Stimulated activated memory B cell treated with anti-CD40 and anti-IgM and Interleukin-4, amounts not matched to agents 10 μg/mL and 1 μg/mL and 100 μg/mL, for 72 hours (primary cell): ENCODE measurements around the gene FBH1.
"Not testable (repeated sequence)": the region's sequence is repeated elsewhere in the genome, so short reads cannot be mapped to it uniquely, and the experiment has no call there.

Experiments
- ATAC-seq: fragments of 150-1000 bp; cut with Tn5 transposase; 2 replicates; pipeline ENCODE4 v1.10.0; 2021
- H3K27ac Mint-ChIP-seq: one replicate; pipeline ENCODE4 v1.8.0; 2022; ENCODE audit warnings: mild to moderate bottlenecking, mixed read lengths
- H3K27me3 Mint-ChIP-seq: one replicate; pipeline ENCODE4 v1.8.0; 2022; ENCODE audit warnings: mixed read lengths
- H3K36me3 Mint-ChIP-seq: one replicate; pipeline ENCODE4 v1.8.0; 2022; ENCODE audit warnings: mixed read lengths
- H3K4me1 Mint-ChIP-seq: one replicate; pipeline ENCODE4 v1.8.0; 2022; ENCODE audit warnings: mixed read lengths
- H3K4me3 Mint-ChIP-seq: one replicate; pipeline ENCODE4 v1.8.0; 2022; ENCODE audit warnings: mild to moderate bottlenecking, moderate library complexity, mixed read lengths
- H3K9me3 Mint-ChIP-seq: one replicate; pipeline ENCODE4 v1.8.0; 2022; ENCODE audit warnings: mixed read lengths

The FBH1 gene

DNA sequence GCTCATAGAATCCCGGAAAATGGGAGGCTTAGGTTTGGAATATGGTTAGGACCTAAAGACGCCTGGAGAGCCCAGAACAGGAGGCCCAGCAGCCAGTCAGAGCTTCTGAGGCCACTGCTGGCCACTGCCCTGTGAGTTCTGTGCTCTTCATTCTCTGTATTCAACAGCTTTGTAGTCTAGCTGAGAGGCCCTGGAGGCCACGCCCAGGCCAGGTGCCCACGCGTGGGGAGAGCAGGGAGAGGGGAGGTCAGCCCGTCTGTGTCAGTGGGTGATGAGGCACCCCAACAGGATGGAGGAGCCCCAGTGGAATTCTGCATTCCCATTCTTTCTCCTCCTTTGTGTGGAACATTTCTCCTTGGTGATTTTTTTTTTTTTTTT, 58.2 kb downstream of the FBH1 start:
- Mint-ChIP-seq H3K4me1 (peaks cover 11% of the 10 kb centered on the region), H3K36me3 (peaks cover 19% of the 10 kb centered on the region), H3K4me3 (no peak overlapping the region), H3K27me3 (no peaks in the 10 kb centered on the region), H3K9me3 (no peaks in the 10 kb centered on the region), H3K27ac (no peak overlapping the region)
- ATAC-seq: no peak

- H3K4me3 Mint-ChIP-seq: no peak overlapping the region
- H3K36me3 Mint-ChIP-seq: peaks cover 29% of the 10 kb centered on the region
- ATAC-seq: no peak
- H3K9me3 Mint-ChIP-seq: no peaks in the 10 kb centered on the region
- peaks cover 11% of the 10 kb centered on the region for H3K4me1 Mint-ChIP-seq
- no peak overlapping the region for H3K27ac Mint-ChIP-seq
- H3K27me3 Mint-ChIP-seq: no peaks in the 10 kb centered on the region
Observed at GRCh38 chr10:5949009-5949759, 59.1 kb downstream of the FBH1 start.

DNA sequence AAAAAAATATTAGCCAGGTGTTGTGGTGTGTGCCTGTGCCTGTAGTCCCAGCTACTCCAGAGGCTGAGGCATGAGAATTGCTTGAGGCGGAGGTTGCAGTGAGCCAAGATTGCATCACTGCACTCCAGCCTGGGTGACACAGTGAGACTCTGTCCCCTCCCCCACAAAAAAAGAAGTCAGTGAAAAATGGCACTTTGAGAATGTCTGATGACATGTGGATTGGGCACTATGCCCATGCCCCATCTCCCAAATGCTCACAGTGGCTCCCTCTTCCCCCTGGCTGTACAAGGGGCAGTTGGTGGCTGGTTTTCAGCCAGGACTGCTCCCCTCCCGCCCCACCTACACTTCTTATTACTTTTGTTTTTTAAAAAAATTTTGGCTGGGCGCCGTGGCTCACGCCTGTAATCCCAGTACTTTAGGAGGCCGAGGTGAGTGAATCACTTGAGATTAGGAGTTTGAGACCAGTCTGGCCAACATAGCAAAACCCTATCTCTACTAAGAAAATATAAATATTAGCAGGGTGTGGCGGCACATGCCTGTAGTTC, 61.2 kb downstream of the FBH1 start:
- no peak for ATAC-seq

GRCh38 chr10:5951721-5952407, 61.8 kb downstream of the FBH1 start:
- ATAC-seq: no peak
- no peak overlapping the region for H3K27ac Mint-ChIP-seq
- H3K4me3 Mint-ChIP-seq: no peak overlapping the region
- H3K9me3 Mint-ChIP-seq: no peaks in the 10 kb centered on the region
- no peaks in the 10 kb centered on the region for H3K27me3 Mint-ChIP-seq
- peaks cover 41% of the 10 kb centered on the region for H3K36me3 Mint-ChIP-seq
- no peaks in the 10 kb centered on the region for H3K4me1 Mint-ChIP-seq

More for the DNA sequence above, 61.2 kb downstream of the FBH1 start:
- Mint-ChIP-seq H3K9me3 (no peaks in the 10 kb centered on the region), H3K4me1 (no peaks in the 10 kb centered on the region), H3K4me3 (no peak overlapping the region), H3K27me3 (no peaks in the 10 kb centered on the region), H3K36me3 (peaks cover 34% of the 10 kb centered on the region), H3K27ac (no peak overlapping the region)

DNA sequence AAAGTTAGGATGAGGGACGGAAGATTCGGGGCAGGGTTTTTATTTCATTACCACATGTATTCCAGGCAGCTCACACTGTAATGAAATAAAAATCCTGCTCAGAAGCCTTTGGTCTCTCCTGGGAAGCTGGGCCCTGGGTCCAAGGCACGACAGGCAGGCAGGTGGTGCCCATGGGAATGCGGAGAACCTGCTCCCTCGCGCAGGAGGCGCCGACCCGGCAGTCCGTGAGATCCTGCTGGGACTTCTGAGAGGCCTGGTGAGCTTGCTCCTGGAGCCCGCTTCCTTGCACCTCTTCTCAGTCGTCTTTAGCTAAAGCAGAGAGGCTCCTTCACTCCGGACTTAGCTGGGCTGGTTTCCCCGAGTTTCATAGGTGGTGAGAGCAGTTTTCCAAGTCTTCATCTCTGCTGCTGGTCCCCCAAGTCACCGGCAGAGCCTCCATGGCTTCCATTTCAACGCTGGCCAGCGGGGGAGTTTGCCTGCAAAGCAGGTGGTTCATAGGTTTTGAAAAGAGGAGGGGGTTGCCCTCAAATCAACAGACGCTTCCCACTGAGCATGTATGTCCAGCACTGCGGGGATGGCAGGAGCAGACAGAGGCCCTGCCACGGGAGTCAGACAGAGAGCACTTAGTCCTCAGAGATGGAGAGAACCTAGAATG, 62.8 kb downstream of the FBH1 start:
- ATAC-seq: no peak
- H3K27me3 Mint-ChIP-seq: no peaks in the 10 kb centered on the region
- no peak overlapping the region for H3K4me3 Mint-ChIP-seq
- H3K36me3 Mint-ChIP-seq: peaks cover 51% of the 10 kb centered on the region
- no peaks in the 10 kb centered on the region for H3K9me3 Mint-ChIP-seq
- H3K27ac Mint-ChIP-seq: no peak overlapping the region
- H3K4me1 Mint-ChIP-seq: no peaks in the 10 kb centered on the region

GRCh38 chr10:5953676-5954075, 63.6 kb downstream of the FBH1 start:
- Mint-ChIP-seq H3K27me3 (no peaks in the 10 kb centered on the region), H3K36me3 (peaks cover 55% of the 10 kb centered on the region), H3K27ac (no peak overlapping the region), H3K4me1 (no peaks in the 10 kb centered on the region), H3K9me3 (no peaks in the 10 kb centered on the region), H3K4me3 (no peak overlapping the region)
- ATAC-seq: no peak

GRCh38 chr10:5956146-5956936, 66.3 kb downstream of the FBH1 start:
- Mint-ChIP-seq H3K27ac (no peak overlapping the region), H3K4me1 (no peaks in the 10 kb centered on the region), H3K27me3 (no peaks in the 10 kb centered on the region), H3K9me3 (no peaks in the 10 kb centered on the region), H3K4me3 (no peak overlapping the region), H3K36me3 (peaks cover 65% of the 10 kb centered on the region)
- ATAC-seq: no peak

- no peak for ATAC-seq
- H3K36me3 Mint-ChIP-seq: peaks cover 70% of the 10 kb centered on the region
- no peaks in the 10 kb centered on the region for H3K4me1 Mint-ChIP-seq
- no peaks in the 10 kb centered on the region for H3K27me3 Mint-ChIP-seq
- no peak overlapping the region for H3K27ac Mint-ChIP-seq
- no peak overlapping the region for H3K4me3 Mint-ChIP-seq
- H3K9me3 Mint-ChIP-seq: no peaks in the 10 kb centered on the region
Observed at GRCh38 chr10:5958077-5958476, 68.0 kb downstream of the FBH1 start.

DNA sequence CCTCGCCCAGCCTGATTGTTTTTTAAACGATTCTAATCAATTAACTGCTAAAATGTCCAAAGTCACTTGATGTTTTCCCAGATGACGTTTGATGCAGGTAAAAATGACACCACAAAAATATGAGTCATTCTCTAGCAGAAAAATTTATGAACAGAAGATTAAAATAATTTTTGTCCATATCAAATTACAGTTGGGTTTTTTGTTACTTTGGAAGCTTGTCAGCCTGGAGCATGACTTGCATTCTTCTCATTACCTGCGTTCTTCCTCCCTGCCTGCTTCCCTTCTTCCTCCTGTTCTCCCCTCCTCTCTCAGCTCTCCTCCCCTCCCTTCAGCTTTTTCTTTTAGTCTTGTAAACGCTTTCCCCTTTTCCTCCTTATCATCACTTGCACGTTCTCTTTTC, 68.6 kb downstream of the FBH1 start:
- Mint-ChIP-seq H3K9me3 (no peaks in the 10 kb centered on the region), H3K4me3 (no peak overlapping the region), H3K4me1 (no peaks in the 10 kb centered on the region), H3K27ac (no peak overlapping the region), H3K27me3 (no peaks in the 10 kb centered on the region), H3K36me3 (peaks cover 64% of the 10 kb centered on the region)
- ATAC-seq: no peak

- no peak overlapping the region for H3K4me3 Mint-ChIP-seq
- no peak for ATAC-seq
- no peaks in the 10 kb centered on the region for H3K27me3 Mint-ChIP-seq
- H3K9me3 Mint-ChIP-seq: no peaks in the 10 kb centered on the region
- no peaks in the 10 kb centered on the region for H3K4me1 Mint-ChIP-seq
- peaks cover 60% of the 10 kb centered on the region for H3K36me3 Mint-ChIP-seq
- no peak overlapping the region for H3K27ac Mint-ChIP-seq
Observed at GRCh38 chr10:5959142-5959541, 69.1 kb downstream of the FBH1 start.

GRCh38 chr10:5959581-5960069, 69.6 kb downstream of the FBH1 start:
- Mint-ChIP-seq H3K4me3 (no peak overlapping the region), H3K27ac (no peak overlapping the region), H3K4me1 (no peaks in the 10 kb centered on the region), H3K36me3 (peaks cover 62% of the 10 kb centered on the region), H3K9me3 (no peaks in the 10 kb centered on the region), H3K27me3 (no peaks in the 10 kb centered on the region)
- no peak for ATAC-seq

DNA sequence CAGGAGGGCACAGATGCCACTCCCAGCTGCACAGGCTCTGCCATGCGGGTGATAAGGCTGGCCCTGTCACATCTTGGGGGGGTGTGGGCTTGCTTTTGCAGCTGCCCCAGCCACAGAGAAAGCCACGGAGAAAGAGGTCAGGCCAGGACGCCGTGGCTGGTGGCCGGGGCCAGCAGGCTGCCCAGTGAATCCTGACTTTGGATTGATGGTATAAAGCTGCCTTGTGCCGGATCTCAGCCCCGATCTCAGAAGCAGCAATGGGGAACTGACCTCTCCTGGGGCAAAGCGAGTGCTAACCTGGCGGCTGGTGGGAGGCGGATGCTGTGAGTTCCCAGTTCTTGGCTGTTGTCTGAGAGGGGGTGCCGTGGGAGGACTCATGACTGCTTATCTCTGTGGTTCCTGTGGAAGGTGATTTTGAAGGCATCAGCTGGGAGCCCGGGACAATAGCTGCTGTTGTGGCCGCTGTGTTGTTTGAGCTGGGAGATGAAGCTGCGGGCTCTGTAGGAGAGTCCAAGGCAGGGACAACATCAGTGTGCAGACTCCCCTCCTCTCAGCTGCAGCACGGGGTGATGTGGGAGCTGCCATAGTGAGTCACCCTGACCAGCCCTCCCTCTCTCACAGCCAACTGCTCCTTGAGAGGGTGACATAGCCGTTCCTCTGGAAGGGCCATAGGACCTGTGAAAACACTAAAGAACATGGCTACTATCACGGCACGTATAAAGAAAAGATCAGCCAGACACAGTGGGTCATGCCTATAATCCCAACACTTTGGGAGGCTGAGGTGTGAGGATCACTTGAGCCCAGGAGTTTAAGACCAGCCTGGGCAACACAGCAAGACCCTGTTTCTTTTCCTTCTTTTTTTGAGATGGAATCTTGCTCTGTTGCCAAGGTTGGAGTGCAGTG, 70.3 kb downstream of the FBH1 start:
- Mint-ChIP-seq H3K36me3 (peaks cover 64% of the 10 kb centered on the region), H3K9me3 (no peaks in the 10 kb centered on the region), H3K4me3 (no peak overlapping the region), H3K4me1 (no peaks in the 10 kb centered on the region), H3K27ac (no peak overlapping the region), H3K27me3 (no peaks in the 10 kb centered on the region)
- no peak for ATAC-seq

- H3K4me1 Mint-ChIP-seq, ATAC-seq, H3K27ac Mint-ChIP-seq, H3K4me3 Mint-ChIP-seq, H3K27me3 Mint-ChIP-seq, H3K9me3 Mint-ChIP-seq: not testable (repeated sequence)
- peaks cover 61% of the 10 kb centered on the region for H3K36me3 Mint-ChIP-seq
Observed at GRCh38 chr10:5960973-5961275, 70.9 kb downstream of the FBH1 start.

DNA sequence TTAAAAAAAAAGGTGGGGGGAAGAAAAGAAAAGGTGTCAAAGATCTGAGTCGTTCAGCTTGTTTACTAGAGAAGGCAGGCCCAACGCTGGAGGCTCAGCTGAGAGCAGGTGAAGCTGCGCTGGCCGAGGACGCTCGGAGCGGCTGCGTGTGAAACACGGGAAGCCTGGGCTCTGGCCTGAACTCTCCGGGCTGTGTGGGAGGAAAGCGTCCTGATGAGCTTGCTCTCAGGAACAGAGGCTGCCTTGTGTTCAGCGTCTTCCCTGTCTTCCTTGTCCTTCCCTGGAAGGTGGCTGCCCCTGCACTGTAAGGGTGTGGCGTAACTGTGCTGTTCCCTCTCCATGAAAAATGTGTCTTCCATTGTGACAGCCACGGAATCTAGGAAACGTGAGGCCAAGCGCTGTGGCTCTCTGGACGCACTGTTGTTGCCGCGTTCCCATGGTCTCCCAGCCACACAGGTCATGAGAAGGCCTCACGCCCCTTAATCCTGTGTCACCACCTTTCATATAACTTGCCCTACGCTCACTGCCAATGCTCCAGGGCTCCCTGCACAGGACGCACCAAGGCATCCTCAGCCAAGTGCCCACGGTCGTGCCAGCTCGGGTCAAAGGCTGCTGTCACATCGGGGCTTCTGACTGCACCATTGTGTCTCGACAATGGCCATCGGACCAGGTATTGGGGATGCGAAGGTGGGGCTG, 71.5 kb downstream of the FBH1 start:
- H3K27ac Mint-ChIP-seq: no peak overlapping the region
- H3K36me3 Mint-ChIP-seq: peaks cover 55% of the 10 kb centered on the region
- no peak for ATAC-seq
- no peaks in the 10 kb centered on the region for H3K27me3 Mint-ChIP-seq
- H3K4me1 Mint-ChIP-seq: no peaks in the 10 kb centered on the region
- H3K9me3 Mint-ChIP-seq: no peaks in the 10 kb centered on the region
- no peak overlapping the region for H3K4me3 Mint-ChIP-seq
